ENCODE results near the gene ACTN4.

The ACTN4 gene

DNA sequence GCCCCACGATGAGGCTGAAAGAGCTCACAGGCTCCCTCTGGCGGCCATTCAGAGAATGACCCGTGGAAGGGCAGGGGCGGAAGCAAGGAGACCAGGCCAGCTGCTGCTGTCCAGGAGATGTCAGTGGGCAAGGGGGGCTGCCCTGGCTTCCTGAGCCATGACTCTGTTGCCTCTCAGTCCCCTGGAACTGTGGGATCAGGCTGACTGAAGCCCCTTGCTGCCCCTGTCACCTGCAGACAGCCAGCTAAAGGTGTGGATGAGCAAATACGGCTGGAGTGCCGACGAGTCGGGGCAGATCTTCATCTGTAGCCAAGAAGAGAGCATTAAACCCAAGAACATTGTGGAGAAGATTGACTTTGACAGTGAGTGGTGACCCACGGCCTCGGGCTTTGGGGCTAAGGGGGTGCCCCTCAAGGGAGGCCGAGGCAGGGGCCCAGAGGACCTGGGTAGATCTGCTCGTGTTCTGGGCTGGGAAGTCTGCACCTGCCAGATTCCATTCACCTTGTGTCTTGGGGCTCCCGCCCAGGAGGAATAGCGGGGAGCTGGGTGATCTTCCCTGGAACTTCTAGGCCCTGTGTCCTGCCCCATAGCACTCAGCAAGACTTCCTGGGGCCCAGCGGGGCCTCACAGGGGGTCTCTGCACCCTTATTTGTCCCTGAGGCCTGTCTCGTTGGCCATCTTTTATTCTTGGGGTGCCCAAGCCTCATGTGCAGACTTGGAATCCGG lies 12.5 kb upstream of the ACTN4 start:
- H3K4me3 ChIP-seq (replicated peaks; ENCODE audit: low read depth, low read length): no peak overlapping the region
- H3K27me3 ChIP-seq (replicated peaks; ENCODE audit: control insufficient read depth, insufficient read depth, low read length): no peaks in the 10 kb centered on the region
- peak; percentile 50 for DNase-seq (ENCODE audit: extremely low read depth, insufficient read length)
- TF ChIP-seq, protein P1, sequence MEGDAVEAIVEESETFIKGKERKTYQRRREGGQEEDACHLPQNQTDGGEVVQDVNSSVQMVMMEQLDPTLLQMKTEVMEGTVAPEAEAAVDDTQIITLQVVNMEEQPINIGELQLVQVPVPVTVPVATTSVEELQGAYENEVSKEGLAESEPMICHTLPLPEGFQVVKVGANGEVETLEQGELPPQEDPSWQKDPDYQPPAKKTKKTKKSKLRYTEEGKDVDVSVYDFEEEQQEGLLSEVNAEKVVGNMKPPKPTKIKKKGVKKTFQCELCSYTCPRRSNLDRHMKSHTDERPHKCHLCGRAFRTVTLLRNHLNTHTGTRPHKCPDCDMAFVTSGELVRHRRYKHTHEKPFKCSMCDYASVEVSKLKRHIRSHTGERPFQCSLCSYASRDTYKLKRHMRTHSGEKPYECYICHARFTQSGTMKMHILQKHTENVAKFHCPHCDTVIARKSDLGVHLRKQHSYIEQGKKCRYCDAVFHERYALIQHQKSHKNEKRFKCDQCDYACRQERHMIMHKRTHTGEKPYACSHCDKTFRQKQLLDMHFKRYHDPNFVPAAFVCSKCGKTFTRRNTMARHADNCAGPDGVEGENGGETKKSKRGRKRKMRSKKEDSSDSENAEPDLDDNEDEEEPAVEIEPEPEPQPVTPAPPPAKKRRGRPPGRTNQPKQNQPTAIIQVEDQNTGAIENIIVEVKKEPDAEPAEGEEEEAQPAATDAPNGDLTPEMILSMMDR (IDR thresholded peaks at IDR 0.05; ENCODE audit: insufficient read depth, low read length, poor library complexity, severe bottlenecking): peak; percentile 84
- peaks cover 13% of the 10 kb centered on the region for H3K36me3 ChIP-seq (ENCODE audit: control insufficient read depth, insufficient read depth, low read length)

DNA sequence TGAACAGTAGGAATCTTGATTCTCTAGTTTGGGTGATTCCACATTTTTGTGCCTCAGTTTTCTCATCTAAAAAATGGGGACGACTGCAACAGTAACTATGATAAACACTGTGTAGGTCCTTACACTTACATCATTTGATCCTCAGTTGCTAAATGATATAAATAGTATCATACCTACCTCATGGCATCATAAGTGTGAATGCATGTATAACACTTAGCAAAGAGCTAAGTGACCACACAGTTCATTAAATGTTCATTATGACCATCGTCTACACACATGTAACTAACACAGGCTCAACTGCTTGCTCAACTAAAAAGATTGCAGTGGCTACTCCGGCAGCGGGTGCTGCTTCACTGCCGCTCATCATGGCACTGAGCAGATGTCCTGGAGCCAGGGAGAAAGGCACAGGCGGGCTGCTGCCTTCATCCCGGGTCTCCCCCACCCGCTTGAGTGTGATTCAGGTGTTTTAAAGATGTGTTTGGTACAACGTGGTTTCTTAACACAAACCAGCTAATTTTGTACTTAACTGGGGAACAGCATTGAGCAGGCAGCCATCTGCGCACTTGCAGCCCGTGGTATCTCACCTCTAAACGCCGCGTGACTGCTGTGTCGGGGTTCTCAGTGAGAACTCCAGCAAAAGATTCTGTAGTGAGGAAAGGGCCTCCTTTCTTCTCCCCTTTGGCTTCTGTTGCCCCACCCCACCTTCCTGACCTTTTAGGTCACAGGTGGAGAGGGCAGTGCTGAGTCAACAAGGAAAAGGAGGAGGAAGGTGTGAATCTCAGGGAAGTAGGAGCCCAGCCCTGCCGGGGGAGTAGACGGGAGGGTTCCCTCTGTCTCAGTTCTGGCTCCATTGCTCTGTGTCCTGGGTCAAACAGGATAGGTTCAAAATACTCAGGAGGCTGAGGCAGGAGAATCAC lies 11.7 kb upstream of the ACTN4 start:
- Histone ChIP-seq H3K36me3 (ENCODE audit: control insufficient read depth, insufficient read depth, low read length) (peaks cover 13% of the 10 kb centered on the region), H3K27me3 (replicated peaks; ENCODE audit: control insufficient read depth, insufficient read depth, low read length) (no peaks in the 10 kb centered on the region), H3K4me3 (replicated peaks; ENCODE audit: low read depth, low read length) (no peak overlapping the region)
- DNase-seq (ENCODE audit: extremely low read depth, insufficient read length): no peak
- TF ChIP-seq, protein P1 (IDR thresholded peaks at IDR 0.05; ENCODE audit: insufficient read depth, low read length, poor library complexity, severe bottlenecking): no peak

DNA sequence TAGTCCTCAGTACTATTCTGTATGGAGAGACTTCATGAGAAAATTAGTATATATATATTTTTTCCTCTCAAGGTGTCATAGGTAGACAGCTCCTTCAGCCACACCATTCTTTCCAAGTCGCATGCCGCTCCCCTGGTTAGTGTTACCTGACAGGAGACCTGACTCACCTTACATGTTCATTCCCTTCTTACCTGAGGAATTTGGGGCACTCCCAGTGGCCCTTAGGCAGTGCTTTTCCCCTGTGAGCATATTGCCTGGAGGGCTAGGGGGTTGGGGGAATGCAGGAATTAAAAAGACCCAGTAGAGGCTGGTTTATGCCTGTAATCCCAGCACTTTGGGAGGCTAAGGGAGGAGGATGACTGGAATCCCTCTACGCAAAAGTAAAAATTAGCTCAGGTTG lies 9.0 kb upstream of the ACTN4 start:
- DNase-seq (ENCODE audit: extremely low read depth, insufficient read length): no peak
- Histone ChIP-seq H3K36me3 (ENCODE audit: control insufficient read depth, insufficient read depth, low read length) (peaks cover 10% of the 10 kb centered on the region), H3K4me3 (replicated peaks; ENCODE audit: low read depth, low read length) (no peak overlapping the region), H3K27me3 (replicated peaks; ENCODE audit: control insufficient read depth, insufficient read depth, low read length) (no peaks in the 10 kb centered on the region)
- TF ChIP-seq, protein P1 (IDR thresholded peaks at IDR 0.05; ENCODE audit: insufficient read depth, low read length, poor library complexity, severe bottlenecking): no peak

DNA sequence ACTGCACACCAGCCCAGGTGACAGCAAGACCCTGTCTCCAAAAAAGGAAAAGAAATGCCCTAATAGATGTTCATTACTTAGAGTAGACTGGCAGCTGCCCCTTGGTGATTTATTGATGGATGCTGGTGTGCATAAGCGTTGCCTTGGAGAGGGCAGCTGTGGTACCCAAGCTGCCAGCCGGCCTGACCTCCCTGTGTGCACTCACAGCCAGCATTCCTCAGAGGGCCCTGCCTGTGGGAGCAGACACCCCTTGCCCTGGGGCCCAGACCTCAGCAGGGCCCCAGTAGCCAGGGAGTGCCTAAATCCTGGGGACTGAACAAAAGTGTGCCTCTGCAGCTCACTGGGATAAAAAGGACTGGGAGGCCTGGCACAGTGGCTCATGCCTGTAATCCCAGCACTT lies 7.8 kb upstream of the ACTN4 start:
- DNase-seq (ENCODE audit: extremely low read depth, insufficient read length): no peak
- TF ChIP-seq, protein P1 (IDR thresholded peaks at IDR 0.05; ENCODE audit: insufficient read depth, low read length, poor library complexity, severe bottlenecking): no peak
- no peaks in the 10 kb centered on the region for H3K27me3 ChIP-seq (replicated peaks; ENCODE audit: control insufficient read depth, insufficient read depth, low read length)
- H3K36me3 ChIP-seq (ENCODE audit: control insufficient read depth, insufficient read depth, low read length): peaks cover 9% of the 10 kb centered on the region
- no peak overlapping the region for H3K4me3 ChIP-seq (replicated peaks; ENCODE audit: low read depth, low read length)

DNA sequence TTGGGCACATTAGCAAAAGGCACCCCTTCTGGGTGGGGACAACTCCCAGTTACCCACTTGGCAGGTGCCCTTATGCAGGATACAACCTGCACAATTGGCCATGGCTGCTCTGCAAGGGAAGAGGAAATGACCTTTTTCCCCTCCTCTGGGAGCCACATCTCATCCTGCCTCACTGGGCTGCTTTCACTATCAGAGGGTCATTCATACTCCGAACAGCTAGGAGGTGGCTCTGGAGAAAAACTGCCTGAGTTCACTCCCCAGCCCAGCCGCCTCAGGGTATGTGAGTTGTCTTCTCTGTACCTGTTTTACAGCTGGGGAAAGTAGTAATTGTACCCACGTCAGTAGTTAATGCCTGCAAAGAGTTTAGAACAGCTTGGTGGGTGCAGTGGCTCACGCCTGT lies 7.1 kb upstream of the ACTN4 start:
- H3K27me3 ChIP-seq (replicated peaks; ENCODE audit: control insufficient read depth, insufficient read depth, low read length): no peaks in the 10 kb centered on the region
- H3K36me3 ChIP-seq (ENCODE audit: control insufficient read depth, insufficient read depth, low read length): peaks cover 3% of the 10 kb centered on the region
- no peak overlapping the region for H3K4me3 ChIP-seq (replicated peaks; ENCODE audit: low read depth, low read length)
- DNase-seq (ENCODE audit: extremely low read depth, insufficient read length): no peak
- TF ChIP-seq, protein P1 (IDR thresholded peaks at IDR 0.05; ENCODE audit: insufficient read depth, low read length, poor library complexity, severe bottlenecking): no peak

Data from GM06990 (cell line).